Cardiac fibroblast (primary cell): Measurements from ENCODE around the gene C2orf78.
A peak's percentile ranks its signal among the peaks of the same experiment; 100 is the strongest.

Experiments
- DNase-seq, 2 donors: peaks; one replicate each; pipeline versions ENCODE4 v3.0.0 to v3.0.0-alpha.2; 2010; ENCODE audit warnings: low read depth in 2 of 2
- H3K4me3 ChIP-seq, 2 donors: replicated peaks in 1 of 2; 1 replicate in 1 of 2; 2 replicates in 1 of 2; pipeline ENCODE4 v1.5.1; 2011; ENCODE audit warnings: low read depth in 2 of 2, low read length in 2 of 2, mild to moderate bottlenecking in 2 of 2, moderate library complexity in 1 of 2
- TF ChIP-seq, protein P1 (sequence below): IDR thresholded peaks from one replicate; pipeline ENCODE4 v1.5.1; 2011; ENCODE audit warnings: low read depth, mild to moderate bottlenecking, low read length, inconsistent platforms

C2orf78 gene

DNA sequence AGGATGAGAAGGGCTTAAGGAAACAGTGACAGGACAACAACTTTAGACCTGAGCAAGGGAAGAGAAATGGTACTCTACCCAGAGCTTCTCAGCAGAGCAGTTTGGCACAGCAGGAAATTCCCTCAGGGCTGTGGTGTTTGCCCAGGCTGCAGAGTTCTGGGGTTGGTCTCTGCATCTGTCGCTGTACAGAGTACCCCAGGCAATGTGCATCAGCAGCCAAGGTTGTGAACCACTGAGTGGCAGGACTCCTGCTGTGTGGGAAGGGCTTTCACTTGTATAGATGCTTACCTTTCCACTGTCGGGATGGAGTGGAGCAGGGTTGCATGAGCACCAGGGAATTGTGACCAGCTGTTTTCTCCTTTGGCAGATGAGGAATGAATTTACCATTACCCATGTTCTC, 66.0 kb downstream of the C2orf78 start:
- TF ChIP-seq, protein P1, sequence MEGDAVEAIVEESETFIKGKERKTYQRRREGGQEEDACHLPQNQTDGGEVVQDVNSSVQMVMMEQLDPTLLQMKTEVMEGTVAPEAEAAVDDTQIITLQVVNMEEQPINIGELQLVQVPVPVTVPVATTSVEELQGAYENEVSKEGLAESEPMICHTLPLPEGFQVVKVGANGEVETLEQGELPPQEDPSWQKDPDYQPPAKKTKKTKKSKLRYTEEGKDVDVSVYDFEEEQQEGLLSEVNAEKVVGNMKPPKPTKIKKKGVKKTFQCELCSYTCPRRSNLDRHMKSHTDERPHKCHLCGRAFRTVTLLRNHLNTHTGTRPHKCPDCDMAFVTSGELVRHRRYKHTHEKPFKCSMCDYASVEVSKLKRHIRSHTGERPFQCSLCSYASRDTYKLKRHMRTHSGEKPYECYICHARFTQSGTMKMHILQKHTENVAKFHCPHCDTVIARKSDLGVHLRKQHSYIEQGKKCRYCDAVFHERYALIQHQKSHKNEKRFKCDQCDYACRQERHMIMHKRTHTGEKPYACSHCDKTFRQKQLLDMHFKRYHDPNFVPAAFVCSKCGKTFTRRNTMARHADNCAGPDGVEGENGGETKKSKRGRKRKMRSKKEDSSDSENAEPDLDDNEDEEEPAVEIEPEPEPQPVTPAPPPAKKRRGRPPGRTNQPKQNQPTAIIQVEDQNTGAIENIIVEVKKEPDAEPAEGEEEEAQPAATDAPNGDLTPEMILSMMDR = no peak
- no peak for DNase-seq

DNA sequence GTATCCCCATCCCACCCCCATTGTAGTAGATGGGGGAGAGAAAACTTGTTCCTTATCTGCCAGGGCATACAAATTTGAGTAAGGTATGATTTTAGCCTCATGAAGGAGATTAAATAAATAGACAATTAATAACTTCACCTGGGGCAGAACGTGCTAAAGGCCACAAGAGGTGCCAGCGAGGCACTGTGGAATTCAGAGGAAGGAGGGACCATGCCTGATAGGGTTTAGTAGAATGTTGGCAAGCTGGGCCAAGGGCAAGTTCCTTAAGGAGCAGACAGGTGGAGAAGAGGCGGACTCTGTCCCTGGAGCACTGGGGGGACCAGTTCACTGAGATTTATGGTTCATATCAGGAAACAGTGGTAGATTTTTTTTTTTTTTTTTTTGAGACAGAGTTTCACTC, 67.3 kb downstream of the C2orf78 start:
- TF ChIP-seq, protein P1 = peak; percentile 15
- DNase-seq = no peak
- no peak overlapping the region for H3K4me3 ChIP-seq

More for the DNA sequence above, 66.0 kb downstream of the C2orf78 start:
- H3K4me3 ChIP-seq = no peak overlapping the region

DNA sequence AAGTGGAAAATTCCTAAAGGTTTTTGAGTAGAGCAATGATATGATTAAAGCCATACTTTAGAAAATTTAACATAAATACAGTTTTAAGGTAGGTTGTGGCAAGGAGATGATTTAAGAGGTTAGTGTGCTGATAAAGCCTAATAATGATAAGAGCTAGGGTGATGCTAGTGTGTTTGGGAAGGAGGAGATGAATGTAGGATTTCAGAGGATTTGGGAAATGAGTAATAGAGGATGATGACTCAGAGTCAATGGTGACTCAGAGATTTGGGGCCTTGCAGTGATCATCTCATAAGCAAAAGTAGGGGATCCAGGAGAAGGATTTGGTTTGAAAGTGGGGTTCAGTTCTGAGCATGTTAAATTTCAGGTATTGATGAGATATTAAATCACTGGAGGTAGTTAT, 68.0 kb downstream of the C2orf78 start:
- peak; percentile 58 to 82 for DNase-seq
- H3K4me3 ChIP-seq = no peak overlapping the region
- TF ChIP-seq, protein P1 = no peak

DNA sequence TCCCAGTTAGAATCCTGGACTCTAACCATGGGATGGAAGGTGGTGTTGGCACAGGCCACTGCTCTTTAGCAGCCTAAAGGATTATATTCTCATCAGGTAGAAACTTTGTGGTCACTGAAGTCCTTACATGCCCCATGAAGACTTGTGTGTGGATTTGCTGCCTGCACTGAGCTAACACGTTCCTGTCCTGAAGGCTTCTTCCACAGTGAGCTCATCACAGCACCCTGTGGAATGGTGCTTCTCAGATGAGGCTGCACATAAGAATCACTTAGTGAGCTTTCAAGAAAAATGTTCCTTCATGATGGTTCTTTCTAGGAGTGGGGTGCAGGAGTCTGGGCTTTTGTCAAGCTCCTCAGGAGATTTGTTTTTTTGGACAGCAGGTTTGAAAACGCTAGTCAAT, 71.5 kb downstream of the C2orf78 start:
- TF ChIP-seq, protein P1 = no peak
- no peak for DNase-seq
- H3K4me3 ChIP-seq = no peak overlapping the region

DNA sequence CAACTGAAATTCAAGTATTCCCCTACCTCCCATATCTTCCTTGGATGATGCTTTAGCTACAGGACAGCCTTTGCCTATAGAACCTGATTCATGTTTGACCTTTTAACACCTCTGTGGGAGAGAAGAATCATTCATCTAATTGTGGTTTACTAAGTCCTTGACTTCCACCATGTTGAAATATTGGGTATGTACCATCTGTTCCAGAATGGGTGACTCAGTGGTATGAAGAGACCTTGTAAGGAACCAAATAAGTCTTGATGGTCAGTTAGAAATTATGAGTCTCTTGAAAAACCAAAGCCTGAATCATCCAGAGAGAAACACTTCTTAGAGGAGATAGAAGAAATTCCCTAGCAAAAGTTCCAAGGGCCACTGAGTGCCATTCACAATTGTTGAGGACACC, 72.2 kb downstream of the C2orf78 start:
- TF ChIP-seq, protein P1 = no peak
- peak; percentile 26 to 90 for DNase-seq

DNA sequence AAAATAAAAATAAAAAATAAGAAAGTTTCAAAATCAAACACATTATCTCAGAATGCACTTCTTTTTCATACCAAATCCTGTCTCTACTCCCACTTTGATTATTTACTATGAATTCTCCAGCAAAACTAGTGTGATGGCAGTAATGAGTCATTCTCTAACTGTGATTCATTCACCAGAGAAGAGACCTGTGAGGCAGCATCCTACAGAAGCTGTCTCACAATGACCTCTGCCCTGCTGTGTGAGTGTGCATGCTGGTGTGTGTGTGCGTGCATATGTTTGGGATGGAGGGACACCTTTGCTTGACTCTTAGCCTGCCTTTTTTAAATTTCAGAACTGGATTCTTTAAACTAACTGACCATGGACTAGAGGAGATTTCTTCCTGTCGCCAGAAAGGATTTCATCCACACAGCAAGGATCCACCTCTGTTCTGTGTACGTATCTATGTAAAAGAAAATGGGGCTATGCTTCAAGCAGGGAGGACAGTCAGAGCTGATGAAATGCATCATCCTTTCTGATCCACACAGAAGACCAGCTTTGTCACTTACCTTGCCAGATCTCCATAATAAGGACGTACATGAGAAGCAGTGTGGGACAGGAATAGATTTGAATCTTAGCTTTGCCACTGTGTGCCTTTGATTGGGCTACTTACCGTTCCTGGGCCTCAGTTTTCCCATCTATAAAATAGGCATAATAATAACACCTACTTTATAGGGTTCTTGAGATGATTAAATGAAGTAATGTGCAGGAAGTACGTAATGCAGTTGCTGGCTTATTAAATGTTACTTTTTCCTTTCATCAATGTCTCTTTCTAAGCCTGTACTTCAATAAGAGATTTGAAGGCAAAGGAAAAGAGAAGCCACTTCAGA, 76.0 kb downstream of the C2orf78 start:
- DNase-seq = peak; percentile 60 to 87
- TF ChIP-seq, protein P1 = no peak
- H3K4me3 ChIP-seq = no peak overlapping the region

More for the DNA sequence above, 72.2 kb downstream of the C2orf78 start:
- H3K4me3 ChIP-seq = no peak overlapping the region
